Measurements from ENCODE around the gene FKBP6. TPM values are rescaled to one million over a fixed set of nuclear protein-coding genes. Genes with fewer than 3 reads are reported as not detected.

FKBP6 gene
- polyA plus RNA-seq, 1 donor (not counting 4 experiments of a cell fraction or from before 2014, with no cell fraction given) = not detected

DNA sequence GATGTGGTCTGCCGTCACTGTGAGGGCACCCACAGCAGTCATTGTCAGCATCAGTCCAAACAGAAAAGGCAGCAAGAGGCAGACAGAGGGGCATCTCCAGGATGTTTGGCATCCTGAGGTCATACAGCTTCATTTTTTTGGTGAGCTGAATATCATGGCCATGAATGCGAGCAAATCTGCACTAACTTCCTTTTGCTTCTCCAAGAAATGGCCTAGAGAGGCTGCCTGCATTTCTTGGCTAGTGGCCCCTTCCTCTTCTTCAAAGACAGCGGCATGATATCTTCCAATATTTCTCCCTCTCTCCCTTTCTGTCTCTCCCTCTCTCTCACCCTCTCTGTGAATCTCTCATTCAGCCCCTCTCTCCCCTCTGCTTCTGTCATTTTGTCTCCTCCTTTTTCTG is 24.8 kb downstream of the FKBP6 start:
- H3K4me3 ChIP-seq (ENCODE audit: control insufficient read depth in 2 of 3, extremely low read depth in 1 of 3, insufficient read depth in 2 of 3, low read depth in 1 of 3, low read length in 3 of 3) = no peak overlapping the region
- no peaks in the 10 kb centered on the region for H4K20me1 ChIP-seq (ENCODE audit: control insufficient read depth, extremely low read depth, insufficient read depth, low read length)
- no peak overlapping the region for H3K4me2 ChIP-seq (ENCODE audit: control insufficient read depth, extremely low read depth, insufficient read depth, low read depth, low read length)
- no peak overlapping the region for H3K27ac ChIP-seq (ENCODE audit: control insufficient read depth, insufficient read depth, low read length)
- FAIRE-seq (no peak), DNase-seq (ENCODE audit: low read depth, low spot score) (no peak)
- H3K9me1 ChIP-seq (ENCODE audit: control insufficient read depth, extremely low read depth, insufficient read depth, low read length) = no peaks in the 10 kb centered on the region
- TF ChIP-seq CTCF (optimal IDR thresholded peaks at IDR 0.05 in 1 of 3, IDR thresholded peaks at IDR 0.05 in 1 of 3, conservative IDR thresholded peaks at IDR 0.05 in 1 of 3; ENCODE audit: extremely low read depth in 1 of 3, insufficient read depth in 2 of 3, low read length in 3 of 3) (no peak), EZH2 (IDR thresholded peaks at IDR 0.05; ENCODE audit: low read length) (no peak)
- no peaks in the 10 kb centered on the region for H3K9me3 ChIP-seq (ENCODE audit: control insufficient read depth, low read depth, low read length)
- H3K27me3 ChIP-seq (ENCODE audit: control insufficient read depth, extremely low read depth, insufficient read depth, low read length) = peaks cover under 1% of the 10 kb centered on the region
- no peaks in the 10 kb centered on the region for H3K79me2 ChIP-seq (ENCODE audit: control insufficient read depth, insufficient read depth, low read length)
- no peaks in the 10 kb centered on the region for H3K36me3 ChIP-seq (ENCODE audit: control insufficient read depth in 2 of 2, extremely low read depth in 1 of 2, insufficient read depth in 2 of 2, low read length in 2 of 2)
- H3K9ac ChIP-seq (ENCODE audit: control insufficient read depth, extremely low read depth, insufficient read depth, low read length) = no peak overlapping the region
- H2AFZ ChIP-seq (ENCODE audit: control insufficient read depth, low read length) = no peak overlapping the region
- no peaks in the 10 kb centered on the region for H3K4me1 ChIP-seq (ENCODE audit: control insufficient read depth, extremely low read depth, insufficient read depth, low read length)
- dilution Hi-C loops (cut with MboI; ENCODE audit: extremely low pct_ligation_motif_present, low sequenced_read_pairs) = no loop called here

DNA sequence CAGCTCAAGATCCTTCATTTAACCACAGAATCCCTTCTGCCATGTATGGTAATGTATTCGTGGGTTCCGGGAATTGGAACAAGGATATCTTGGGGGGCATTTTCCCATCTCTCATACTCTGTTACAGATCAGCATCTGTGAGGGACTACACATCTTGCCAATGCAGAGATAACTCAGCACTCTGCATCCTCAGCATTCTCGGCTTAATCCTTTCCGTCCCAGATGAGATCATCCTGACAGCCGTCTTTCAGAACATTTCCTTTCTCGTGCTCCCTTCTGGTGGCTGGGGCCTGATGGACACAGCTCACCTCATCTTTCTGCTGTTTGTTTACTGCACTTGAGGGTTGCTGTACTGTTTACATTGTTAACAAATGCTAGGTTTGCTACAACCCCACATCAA is 25.3 kb downstream of the FKBP6 start:
- TF ChIP-seq EZH2 (IDR thresholded peaks at IDR 0.05; ENCODE audit: low read length) (no peak), CTCF (optimal IDR thresholded peaks at IDR 0.05 in 1 of 3, IDR thresholded peaks at IDR 0.05 in 1 of 3, conservative IDR thresholded peaks at IDR 0.05 in 1 of 3; ENCODE audit: extremely low read depth in 1 of 3, insufficient read depth in 2 of 3, low read length in 3 of 3) (no peak)

More for the DNA sequence above, 25.3 kb downstream of the FKBP6 start:
- Histone ChIP-seq H3K9me1 (ENCODE audit: control insufficient read depth, extremely low read depth, insufficient read depth, low read length) (no peaks in the 10 kb centered on the region), H3K4me2 (ENCODE audit: control insufficient read depth, extremely low read depth, insufficient read depth, low read depth, low read length) (no peak overlapping the region), H3K27me3 (ENCODE audit: control insufficient read depth, extremely low read depth, insufficient read depth, low read length) (peaks cover 5% of the 10 kb centered on the region), H3K79me2 (ENCODE audit: control insufficient read depth, insufficient read depth, low read length) (no peaks in the 10 kb centered on the region), H3K4me3 (ENCODE audit: control insufficient read depth in 2 of 3, extremely low read depth in 1 of 3, insufficient read depth in 2 of 3, low read depth in 1 of 3, low read length in 3 of 3) (no peak overlapping the region), H3K36me3 (ENCODE audit: control insufficient read depth in 2 of 2, extremely low read depth in 1 of 2, insufficient read depth in 2 of 2, low read length in 2 of 2) (no peaks in the 10 kb centered on the region), H3K9me3 (ENCODE audit: control insufficient read depth, low read depth, low read length) (no peaks in the 10 kb centered on the region), H3K4me1 (ENCODE audit: control insufficient read depth, extremely low read depth, insufficient read depth, low read length) (no peaks in the 10 kb centered on the region), H3K27ac (ENCODE audit: control insufficient read depth, insufficient read depth, low read length) (no peak overlapping the region), H4K20me1 (ENCODE audit: control insufficient read depth, extremely low read depth, insufficient read depth, low read length) (no peaks in the 10 kb centered on the region), H2AFZ (ENCODE audit: control insufficient read depth, low read length) (no peak overlapping the region), H3K9ac (ENCODE audit: control insufficient read depth, extremely low read depth, insufficient read depth, low read length) (no peak overlapping the region)
- dilution Hi-C loops (cut with MboI; ENCODE audit: extremely low pct_ligation_motif_present, low sequenced_read_pairs) = no loop called here
- FAIRE-seq (no peak), DNase-seq (ENCODE audit: low read depth, low spot score) (no peak)

Data from keratinocyte (primary cell).